ENCODE measurements around the gene FRMD5.

GRCh38 chr15:43828061-43828657, 366.9 kb downstream of the FRMD5 start:
- TF ChIP-seq POLR2AphosphoS5 (IDR thresholded peaks at IDR 0.05; ENCODE audit: borderline replicate concordance, low read depth, low read length), result no peak
- no peak for TF ChIP-seq EZH2 (IDR thresholded peaks at IDR 0.05)
